Sigmoid colon (tissue), 4 donors: ENCODE results near the gene TACR1.

Experiments used
- EP300 ChIP-seq, 4 donors: sonication (generic); formaldehyde crosslinking; IDR thresholded peaks; one replicate each; pipeline ENCODE4 v1.6.1; 2017; ENCODE audit warnings: antibody characterized with exemption in 4 of 4
- POLR2A ChIP-seq, 2 donors: fragments of 450-650 bp; IDR thresholded peaks; one replicate each; pipeline ENCODE4 v1.6.1; 2016; ENCODE audit warnings: antibody characterized with exemption in 2 of 2, mild to moderate bottlenecking in 2 of 2, moderate library complexity in 2 of 2
- POLR2AphosphoS5 ChIP-seq, 4 donors: sonication (generic); formaldehyde crosslinking; IDR thresholded peaks; one replicate each; pipeline ENCODE4 v1.6.1; 2017; ENCODE audit warnings: antibody characterized with exemption in 4 of 4
- TF ChIP-seq, protein P1 (sequence below), 4 experiments: fragments of 450-650 bp in 3 of 4; fragments of 200-600 bp in 1 of 4; IDR thresholded peaks; one replicate each; pipeline ENCODE4 v1.5.1; 2016 to 2019; ENCODE audit warnings: antibody characterized with exemption in 4 of 4, mild to moderate bottlenecking in 3 of 4, moderate library complexity in 2 of 4

DNA sequence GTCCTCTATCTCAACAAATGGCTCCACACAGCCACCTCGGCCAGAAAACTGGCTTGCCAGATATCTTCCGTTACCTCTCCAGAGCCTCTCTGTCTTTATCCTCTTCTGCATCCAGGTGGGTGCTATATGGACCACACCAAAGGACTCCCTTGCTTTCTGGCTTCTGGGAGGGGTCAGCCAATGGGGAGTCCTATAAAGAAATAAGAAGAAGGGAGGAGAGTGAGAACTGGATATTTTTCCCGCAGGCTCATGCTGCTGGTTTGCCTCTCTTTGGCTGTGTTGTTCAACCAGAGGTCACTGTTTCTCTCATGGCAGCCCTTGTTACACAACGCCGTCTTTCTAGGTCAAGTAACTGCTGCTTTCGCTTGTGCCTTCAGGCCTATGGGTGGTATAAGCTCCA lies 168.1 kb downstream of the TACR1 start:
- TF ChIP-seq, protein P1, sequence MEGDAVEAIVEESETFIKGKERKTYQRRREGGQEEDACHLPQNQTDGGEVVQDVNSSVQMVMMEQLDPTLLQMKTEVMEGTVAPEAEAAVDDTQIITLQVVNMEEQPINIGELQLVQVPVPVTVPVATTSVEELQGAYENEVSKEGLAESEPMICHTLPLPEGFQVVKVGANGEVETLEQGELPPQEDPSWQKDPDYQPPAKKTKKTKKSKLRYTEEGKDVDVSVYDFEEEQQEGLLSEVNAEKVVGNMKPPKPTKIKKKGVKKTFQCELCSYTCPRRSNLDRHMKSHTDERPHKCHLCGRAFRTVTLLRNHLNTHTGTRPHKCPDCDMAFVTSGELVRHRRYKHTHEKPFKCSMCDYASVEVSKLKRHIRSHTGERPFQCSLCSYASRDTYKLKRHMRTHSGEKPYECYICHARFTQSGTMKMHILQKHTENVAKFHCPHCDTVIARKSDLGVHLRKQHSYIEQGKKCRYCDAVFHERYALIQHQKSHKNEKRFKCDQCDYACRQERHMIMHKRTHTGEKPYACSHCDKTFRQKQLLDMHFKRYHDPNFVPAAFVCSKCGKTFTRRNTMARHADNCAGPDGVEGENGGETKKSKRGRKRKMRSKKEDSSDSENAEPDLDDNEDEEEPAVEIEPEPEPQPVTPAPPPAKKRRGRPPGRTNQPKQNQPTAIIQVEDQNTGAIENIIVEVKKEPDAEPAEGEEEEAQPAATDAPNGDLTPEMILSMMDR (IDR thresholded peaks at IDR 0.05), result no peak
- TF ChIP-seq EP300 (IDR thresholded peaks at IDR 0.05) (no peak), POLR2A (IDR thresholded peaks at IDR 0.05) (no peak), POLR2AphosphoS5 (IDR thresholded peaks at IDR 0.05) (no peak)
